GM19023 (cell line): Measurements from ENCODE around the gene CCR4.
"Not testable (repeated sequence)": the region's sequence is repeated elsewhere in the genome, so short reads cannot be mapped to it uniquely, and the experiment has no call there.

Source experiments
- ATAC-seq: cut with Tn5 transposase; IDR thresholded peaks from one replicate; pipeline ENCODE4 v1.9.1; 2021; ENCODE audit warnings: mild to moderate bottlenecking, moderate library complexity; ENCODE audit not compliant: unreplicated experiment

The CCR4 gene

GRCh38 chr3:32950516-32950915 is 928 bp upstream of the CCR4 start:
- ATAC-seq, result no peak

GRCh38 chr3:32952369-32953077 is 1.1 kb downstream of the CCR4 start:
- no peak for ATAC-seq

GRCh38 chr3:32954506-32954905 is 3.1 kb downstream of the CCR4 start:
- ATAC-seq, result no peak

- no peak for ATAC-seq
Observed at GRCh38 chr3:32956750-32957570, 5.5 kb downstream of the CCR4 start.

- no peak for ATAC-seq
Observed at GRCh38 chr3:32958509-32958908, 7.1 kb downstream of the CCR4 start.

GRCh38 chr3:32959371-32959770 is 7.9 kb downstream of the CCR4 start:
- no peak for ATAC-seq

- ATAC-seq, result no peak
Observed at GRCh38 chr3:32960404-32961170, 9.1 kb downstream of the CCR4 start.

GRCh38 chr3:32961189-32961715 is 9.8 kb downstream of the CCR4 start:
- no peak for ATAC-seq

- no peak for ATAC-seq
Observed at GRCh38 chr3:32963871-32964270, 12.4 kb downstream of the CCR4 start.

GRCh38 chr3:32964781-32965180 is 13.3 kb downstream of the CCR4 start:
- ATAC-seq, result not testable (repeated sequence)

- not testable (repeated sequence) for ATAC-seq
Observed at GRCh38 chr3:32965617-32966213, 14.3 kb downstream of the CCR4 start.

GRCh38 chr3:32966627-32967026 is 15.2 kb downstream of the CCR4 start:
- not testable (repeated sequence) for ATAC-seq

GRCh38 chr3:32968166-32968919 is 16.9 kb downstream of the CCR4 start:
- ATAC-seq, result no peak

- no peak for ATAC-seq
Observed at GRCh38 chr3:32968920-32969389, 17.5 kb downstream of the CCR4 start.

- ATAC-seq, result no peak
Observed at GRCh38 chr3:32969656-32970055, 18.2 kb downstream of the CCR4 start.

GRCh38 chr3:32971291-32971690 is 19.8 kb downstream of the CCR4 start:
- ATAC-seq, result not testable (repeated sequence)

- no peak for ATAC-seq
Observed at GRCh38 chr3:32972482-32973146, 21.2 kb downstream of the CCR4 start.

- peak; percentile 78 for ATAC-seq
Observed at GRCh38 chr3:32973982-32974381, 22.5 kb downstream of the CCR4 start.

- no peak for ATAC-seq
Observed at GRCh38 chr3:32975891-32976595, 24.6 kb downstream of the CCR4 start.
